ENCODE measurements around the gene DPP6.
"Not testable (repeated sequence)": the region's sequence is repeated elsewhere in the genome, so short reads cannot be mapped to it uniquely, and the experiment has no call there.

The DPP6 gene

GRCh38 chr7:154078523-154078922, 26.3 kb downstream of the DPP6 start:
- DNase-seq = not testable (repeated sequence)

DNA sequence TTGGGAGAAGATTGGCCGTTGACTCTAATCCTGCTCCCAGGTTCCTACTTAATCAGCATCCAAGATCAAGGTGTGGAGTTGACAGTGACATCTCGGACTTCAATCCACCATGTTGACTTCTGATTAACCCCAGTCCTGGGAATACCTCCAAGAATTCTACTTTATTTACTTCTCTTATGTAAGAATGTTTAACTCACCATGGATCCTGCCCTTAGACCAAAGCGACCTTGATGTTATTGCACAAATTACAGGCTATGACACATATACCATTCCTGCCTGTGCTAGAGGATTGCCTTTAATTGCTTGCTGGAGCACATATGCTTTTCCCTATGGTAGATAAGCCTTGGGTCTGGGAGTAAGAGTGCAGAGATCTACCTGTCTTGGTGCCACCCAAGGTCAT, 28.1 kb downstream of the DPP6 start:
- not testable (repeated sequence) for DNase-seq

DNA sequence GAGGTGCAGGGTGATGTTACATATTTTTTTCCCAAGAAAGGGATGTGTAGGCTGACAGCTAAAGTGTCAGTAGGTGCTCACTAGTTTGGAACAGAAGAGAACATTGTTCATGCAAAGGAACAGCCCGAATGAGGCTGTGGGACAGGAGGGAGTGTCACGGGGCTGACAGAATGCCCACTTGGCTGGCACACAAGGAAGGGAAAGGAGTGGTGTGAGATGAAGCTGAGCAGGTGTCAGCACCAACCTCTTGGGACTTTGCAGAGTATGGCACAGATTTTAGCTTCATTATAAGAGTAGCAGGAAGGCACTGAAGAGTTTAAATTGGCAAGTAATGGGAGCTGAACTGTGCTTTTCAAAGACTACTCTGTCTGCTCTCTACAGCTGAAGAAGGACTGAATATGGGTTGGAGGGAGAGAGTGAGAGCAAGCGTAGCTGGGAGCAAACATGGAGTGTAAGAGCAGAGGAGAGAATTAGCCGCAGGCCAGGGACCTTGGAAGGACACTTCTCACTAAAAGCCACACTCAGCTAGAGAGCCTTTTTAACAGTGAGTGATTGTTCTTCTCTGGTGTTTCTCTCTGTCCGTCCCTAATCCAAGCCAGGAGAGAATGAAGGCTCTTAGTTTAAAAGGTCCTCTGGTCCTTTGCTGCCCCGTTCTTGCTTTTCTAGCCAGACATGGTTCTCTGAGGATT, 35.0 kb downstream of the DPP6 start:
- not testable (repeated sequence) for DNase-seq

GRCh38 chr7:154092093-154092492, 39.9 kb downstream of the DPP6 start:
- not testable (repeated sequence) for DNase-seq

DNA sequence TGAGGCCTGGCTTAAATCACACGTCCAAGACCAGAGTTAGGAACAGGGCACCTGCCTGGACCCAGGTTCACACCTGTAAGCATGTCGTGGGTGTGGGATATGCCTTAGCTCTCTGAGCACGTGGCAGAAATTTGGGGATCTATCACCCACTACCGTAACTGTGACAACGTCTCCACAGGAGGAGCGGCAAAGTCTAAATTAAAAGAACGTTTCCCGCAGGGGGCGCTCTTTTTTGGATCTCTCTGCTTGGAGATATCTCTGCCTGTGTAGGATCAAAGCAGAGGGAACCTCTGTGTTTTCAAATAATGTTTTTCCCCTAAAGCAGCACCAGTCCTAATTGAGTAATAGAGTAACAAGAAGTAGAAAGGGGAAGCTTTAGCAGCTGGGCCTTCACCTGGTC, 43.0 kb downstream of the DPP6 start:
- DNase-seq = not testable (repeated sequence)

GRCh38 chr7:154105063-154105462, 52.9 kb downstream of the DPP6 start:
- not testable (repeated sequence) for DNase-seq

DNA sequence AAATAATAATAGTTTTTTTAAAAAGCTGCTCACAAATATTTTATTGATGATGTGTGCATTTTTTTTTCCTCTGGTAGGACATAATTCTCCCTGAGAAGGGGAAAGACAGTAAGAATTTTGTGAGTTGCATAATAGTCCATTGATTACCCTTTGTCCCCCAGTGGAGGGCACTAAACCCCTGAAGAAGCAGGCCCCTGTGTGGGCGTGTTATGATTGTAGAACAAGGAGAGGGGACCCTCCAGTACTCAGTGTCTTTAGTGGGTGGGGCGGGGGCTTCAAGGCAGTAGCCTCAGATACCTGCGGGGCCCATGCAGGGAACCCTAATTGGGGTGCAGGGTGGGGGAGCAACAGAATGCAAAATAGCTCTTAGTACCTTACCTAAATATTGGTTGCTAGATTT, 57.4 kb downstream of the DPP6 start:
- not testable (repeated sequence) for DNase-seq

- DNase-seq = not testable (repeated sequence)
Observed at GRCh38 chr7:154113732-154114351, 61.6 kb downstream of the DPP6 start.

DNA sequence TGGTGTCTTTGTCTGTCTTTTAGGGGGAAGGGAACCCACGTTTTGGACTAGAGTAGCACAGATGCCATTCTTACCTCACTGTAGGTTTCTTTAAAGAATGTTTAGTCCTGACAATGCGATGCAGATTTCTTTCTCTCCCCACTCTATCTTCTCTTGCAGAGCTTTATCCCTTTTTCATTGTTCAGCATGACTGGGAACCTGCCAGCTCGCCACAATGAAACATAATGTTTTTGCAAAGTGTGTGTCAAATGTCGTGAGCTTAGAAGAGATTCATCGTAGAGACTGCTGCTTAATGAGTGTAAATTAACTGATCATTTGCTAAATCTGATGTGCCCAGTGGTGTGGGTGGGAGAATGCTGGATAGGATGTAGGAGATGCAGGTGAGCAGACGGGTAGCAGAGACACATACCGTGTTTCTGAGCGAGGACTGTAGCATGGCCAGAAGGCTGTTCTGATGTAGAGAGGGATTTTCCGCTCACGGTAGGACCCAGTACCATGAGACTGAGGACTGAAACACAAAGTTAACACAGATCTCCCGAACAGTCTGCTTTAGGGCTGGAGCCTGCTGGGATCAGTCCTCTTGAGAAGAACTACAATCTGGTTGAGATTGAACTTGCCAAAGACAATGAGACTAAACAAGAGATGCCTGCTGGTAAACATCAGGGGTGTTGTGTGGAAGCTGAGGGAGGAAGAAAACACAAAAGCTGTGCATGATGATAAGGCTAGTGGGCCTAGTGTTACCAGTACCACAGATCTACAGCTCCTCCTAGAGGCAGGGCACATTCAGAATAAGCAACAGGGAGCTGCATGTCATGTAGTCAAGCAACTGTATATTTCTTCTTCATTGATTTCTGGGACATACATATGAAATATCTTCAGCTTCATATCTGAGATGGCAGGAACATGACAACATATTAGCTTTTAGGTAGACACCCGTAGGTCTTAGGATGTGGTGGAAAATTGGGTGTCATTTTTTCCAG, 65.5 kb downstream of the DPP6 start:
- DNase-seq = not testable (repeated sequence)

- DNase-seq = not testable (repeated sequence)
Observed at GRCh38 chr7:154120825-154121224, 68.6 kb downstream of the DPP6 start.

GRCh38 chr7:154122720-154123119, 70.5 kb downstream of the DPP6 start:
- not testable (repeated sequence) for DNase-seq

GRCh38 chr7:154123397-154123796, 71.2 kb downstream of the DPP6 start:
- not testable (repeated sequence) for DNase-seq

DNA sequence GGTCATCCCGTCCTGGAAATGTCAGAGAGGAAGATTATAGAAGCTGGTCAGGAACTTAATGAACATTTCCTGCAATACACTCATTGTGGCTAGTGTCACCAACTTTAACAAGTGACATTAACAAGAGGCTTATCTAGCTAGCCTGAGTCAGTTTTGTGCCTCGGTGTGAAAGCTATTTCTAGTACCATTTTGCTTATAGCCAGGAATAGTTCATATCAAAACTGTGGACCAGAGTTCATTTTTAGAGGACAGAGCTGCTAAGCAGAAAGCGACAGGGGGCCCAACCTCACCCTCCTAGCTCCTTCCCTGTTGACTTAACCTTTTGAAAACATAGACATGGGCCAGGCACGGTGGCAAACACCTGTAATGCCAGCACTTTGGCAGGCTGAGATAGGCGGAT, 76.9 kb downstream of the DPP6 start:
- not testable (repeated sequence) for DNase-seq

GRCh38 chr7:154132617-154133016, 80.4 kb downstream of the DPP6 start:
- DNase-seq = not testable (repeated sequence)

- DNase-seq = not testable (repeated sequence)
Observed at GRCh38 chr7:154133703-154134277, 81.6 kb downstream of the DPP6 start.

- not testable (repeated sequence) for DNase-seq
Observed at GRCh38 chr7:154134698-154135097, 82.5 kb downstream of the DPP6 start.

GRCh38 chr7:154135646-154136045, 83.4 kb downstream of the DPP6 start:
- DNase-seq = not testable (repeated sequence)

DNA sequence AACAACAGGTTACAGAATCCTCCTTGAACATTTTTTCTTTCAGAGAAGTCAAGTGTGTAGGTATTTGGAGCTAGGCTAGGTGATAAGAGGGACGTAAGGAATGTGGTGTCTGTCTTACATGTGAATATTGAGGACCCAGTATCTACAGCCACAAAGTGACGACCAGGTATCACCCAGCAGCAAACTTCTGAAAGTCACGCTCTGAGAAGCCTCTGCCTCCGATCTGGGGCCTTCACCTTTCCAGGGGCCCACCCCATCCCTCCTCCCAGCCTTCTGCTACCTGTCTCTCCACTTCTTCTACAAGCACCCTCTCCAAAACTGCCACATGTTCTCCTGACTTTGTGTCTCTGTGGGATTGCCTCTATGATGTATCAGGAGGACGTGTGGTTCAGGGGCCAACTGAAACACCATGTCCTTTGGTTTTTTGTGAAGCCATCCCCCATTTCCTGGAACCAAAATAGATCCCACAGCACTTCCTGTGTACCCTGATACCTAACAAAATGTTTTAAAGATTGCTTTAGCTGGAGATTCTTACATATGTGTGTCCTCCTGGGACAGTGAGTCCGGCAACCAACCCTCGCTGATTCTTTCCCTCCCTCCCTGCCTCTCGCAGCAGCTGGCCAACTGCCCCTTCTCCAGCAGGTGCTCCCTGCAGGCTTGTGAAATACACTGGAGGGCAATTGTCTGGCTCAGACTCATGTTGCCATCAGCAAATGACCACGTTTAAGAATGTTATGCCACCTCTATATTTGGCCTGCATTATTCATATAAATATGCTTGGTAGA, 93.9 kb downstream of the DPP6 start:
- not testable (repeated sequence) for DNase-seq

DNA sequence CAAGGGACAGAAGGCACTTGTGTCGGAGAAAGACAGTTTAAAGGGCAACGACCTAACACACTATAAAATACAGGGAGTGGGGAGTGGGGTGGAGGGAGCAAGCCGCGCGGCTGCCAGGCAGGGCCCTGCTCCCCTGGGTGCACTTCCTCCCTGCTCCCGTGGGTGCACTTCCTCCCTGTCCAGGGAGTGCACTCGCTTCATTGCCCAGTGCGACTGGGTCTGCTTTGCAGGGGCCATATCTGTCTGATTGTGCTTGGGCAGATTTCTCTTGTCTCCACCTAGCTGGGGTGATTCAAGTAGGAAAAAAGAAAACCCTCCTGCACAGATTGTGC, 94.5 kb downstream of the DPP6 start:
- DNase-seq = not testable (repeated sequence)

DNA sequence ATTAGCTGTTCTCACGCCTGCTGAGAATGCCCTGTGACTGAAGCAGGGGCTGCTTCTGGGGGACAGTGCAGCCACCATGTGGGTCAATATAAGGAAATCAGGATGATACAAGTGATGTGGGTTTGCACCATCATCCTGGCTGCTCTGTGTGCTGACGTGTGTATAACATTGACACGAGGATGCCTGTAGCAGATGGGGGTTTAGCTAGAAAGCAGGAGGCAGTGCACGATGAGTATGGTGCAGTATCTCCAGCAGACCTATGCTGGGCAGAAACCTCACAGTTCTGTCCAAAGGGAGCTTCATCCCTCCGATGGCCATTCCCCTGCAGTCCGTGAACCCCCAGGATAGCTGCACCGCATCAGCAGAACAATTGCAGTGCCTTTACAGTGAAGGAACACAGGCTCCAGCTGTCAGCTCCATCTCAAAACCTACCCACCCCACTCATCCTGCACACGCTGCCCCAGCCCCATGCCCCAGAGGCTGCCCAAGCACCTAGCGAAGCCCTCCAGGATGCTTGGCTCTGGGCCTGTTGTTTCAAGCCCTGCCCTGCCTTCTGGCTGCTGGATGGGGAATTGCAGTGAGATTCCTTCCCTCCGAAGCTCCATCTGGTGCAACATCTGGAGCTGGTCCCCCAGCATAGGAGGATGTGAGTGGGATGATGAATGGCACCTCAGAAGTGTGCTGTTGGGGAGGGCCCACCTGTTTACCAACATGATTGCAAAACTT, 96.8 kb downstream of the DPP6 start:
- not testable (repeated sequence) for DNase-seq

DNA sequence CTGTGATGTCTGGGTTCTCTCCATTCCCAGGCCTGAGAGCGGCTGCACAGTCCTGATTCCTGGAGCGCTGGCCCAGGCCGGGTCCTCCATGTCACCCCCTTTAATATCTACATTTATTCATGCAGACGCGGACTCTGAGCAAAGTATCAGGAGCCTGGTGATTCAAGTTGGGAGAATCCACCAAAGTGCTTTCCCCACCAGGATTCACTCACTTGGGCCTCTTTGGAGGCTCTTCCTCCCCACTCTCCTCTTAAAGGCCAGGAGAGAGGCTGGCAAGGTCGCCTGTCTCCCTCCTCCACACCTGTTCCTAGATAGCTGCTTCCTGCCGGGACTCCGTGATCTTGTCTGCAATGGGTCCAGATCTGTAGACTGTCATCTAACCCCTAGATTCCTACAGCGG, 98.5 kb downstream of the DPP6 start:
- not testable (repeated sequence) for DNase-seq
